Ovary (tissue), 3 donors: ENCODE measurements around the gene KIR2DL1.
"Not testable (repeated sequence)": the region's sequence is repeated elsewhere in the genome, so short reads cannot be mapped to it uniquely, and the experiment has no call there.

ENCODE experiments used
- EP300 ChIP-seq: sonication (generic); formaldehyde crosslinking; IDR thresholded peaks from one replicate; pipeline ENCODE4 v1.6.1; 2017; ENCODE audit warnings: antibody characterized with exemption
- POLR2A ChIP-seq: fragments of 450-650 bp; IDR thresholded peaks from one replicate; pipeline ENCODE4 v1.6.1; 2017; ENCODE audit warnings: antibody characterized with exemption, mild to moderate bottlenecking, moderate library complexity
- TF ChIP-seq, protein P1 (sequence below), 3 donors: fragments of 450-650 bp in 2 of 3; fragments of 200-600 bp in 1 of 3; IDR thresholded peaks; one replicate each; pipeline versions ENCODE4 v1.5.1 to v1.8.0; 2016 to 2022; ENCODE audit warnings: antibody characterized with exemption in 3 of 3, mild to moderate bottlenecking in 1 of 3
- donor health status: DM: no; HTN: no; CAD: no.

DNA sequence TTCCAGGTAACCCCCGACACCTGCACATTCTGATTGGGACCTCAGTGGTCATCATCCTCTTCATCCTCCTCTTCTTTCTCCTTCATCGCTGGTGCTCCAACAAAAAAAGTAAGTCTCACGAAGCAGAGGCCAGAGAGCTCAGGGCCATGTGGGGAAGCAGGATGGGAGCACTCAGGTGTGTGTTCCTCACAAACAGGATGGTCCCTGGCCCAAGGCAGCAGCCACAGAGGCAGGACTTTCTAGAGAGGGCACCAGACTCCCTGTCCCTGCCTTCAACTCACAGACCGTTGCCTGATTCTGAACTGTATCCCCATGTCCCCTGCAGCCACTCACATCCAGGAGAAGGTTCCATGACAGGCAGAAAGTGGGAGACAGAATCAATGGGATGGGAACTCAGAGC is 13.3 kb downstream of the KIR2DL1 start:
- not testable (repeated sequence) for TF ChIP-seq EP300, POLR2A
- TF ChIP-seq, protein P1, sequence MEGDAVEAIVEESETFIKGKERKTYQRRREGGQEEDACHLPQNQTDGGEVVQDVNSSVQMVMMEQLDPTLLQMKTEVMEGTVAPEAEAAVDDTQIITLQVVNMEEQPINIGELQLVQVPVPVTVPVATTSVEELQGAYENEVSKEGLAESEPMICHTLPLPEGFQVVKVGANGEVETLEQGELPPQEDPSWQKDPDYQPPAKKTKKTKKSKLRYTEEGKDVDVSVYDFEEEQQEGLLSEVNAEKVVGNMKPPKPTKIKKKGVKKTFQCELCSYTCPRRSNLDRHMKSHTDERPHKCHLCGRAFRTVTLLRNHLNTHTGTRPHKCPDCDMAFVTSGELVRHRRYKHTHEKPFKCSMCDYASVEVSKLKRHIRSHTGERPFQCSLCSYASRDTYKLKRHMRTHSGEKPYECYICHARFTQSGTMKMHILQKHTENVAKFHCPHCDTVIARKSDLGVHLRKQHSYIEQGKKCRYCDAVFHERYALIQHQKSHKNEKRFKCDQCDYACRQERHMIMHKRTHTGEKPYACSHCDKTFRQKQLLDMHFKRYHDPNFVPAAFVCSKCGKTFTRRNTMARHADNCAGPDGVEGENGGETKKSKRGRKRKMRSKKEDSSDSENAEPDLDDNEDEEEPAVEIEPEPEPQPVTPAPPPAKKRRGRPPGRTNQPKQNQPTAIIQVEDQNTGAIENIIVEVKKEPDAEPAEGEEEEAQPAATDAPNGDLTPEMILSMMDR (IDR thresholded peaks at IDR 0.05), result not testable (repeated sequence)
